HepG2 (cell line): ENCODE measurements around the gene TTBK1. TPM values are rescaled to one million over a fixed set of nuclear protein-coding genes. Genes with fewer than 3 reads are reported as not detected.
A peak's percentile ranks its signal among the peaks of the same experiment; 100 is the strongest.

Experiments used
- CBX1 ChIP-seq: IDR thresholded peaks from one replicate; pipeline ENCODE4 v1.6.1; 2016; ENCODE audit warnings: antibody characterized with exemption, low read depth
- CHD2 ChIP-seq: IDR thresholded peaks from 2 replicates; pipeline ENCODE4 v1.6.1; 2011; ENCODE audit warnings: low read depth, low read length, improper control_type of control experiment
- CTCF ChIP-seq: sonication (generic); formaldehyde crosslinking; IDR thresholded peaks from 2 replicates; pipeline ENCODE4 v1.5.0; 2020; ENCODE audit warnings: mild to moderate bottlenecking, missing genetic modification reagents, moderate library complexity
- HOXD1 ChIP-seq: sonication (generic); formaldehyde crosslinking; IDR thresholded peaks from 2 replicates; pipeline ENCODE4 v1.5.0; 2020; ENCODE audit warnings: missing genetic modification reagents
- KAT7 ChIP-seq: IDR thresholded peaks from 2 replicates; pipeline ENCODE4 v1.6.1; 2018; ENCODE audit warnings: borderline replicate concordance, missing compliant biosample characterization
- KIAA2018 ChIP-seq: sonication (generic); formaldehyde crosslinking; IDR thresholded peaks from 2 replicates; pipeline ENCODE4 v1.5.0; 2020; ENCODE audit warnings: mild to moderate bottlenecking, missing genetic modification reagents, borderline replicate concordance
- MTA1 ChIP-seq: sonication (generic); formaldehyde crosslinking; IDR thresholded peaks from 2 replicates; pipeline ENCODE4 v1.4.0; 2020; ENCODE audit warnings: missing genetic modification reagents, mild to moderate bottlenecking, borderline replicate concordance
- POGK ChIP-seq: sonication (generic); formaldehyde crosslinking; conservative IDR thresholded peaks from 2 replicates; pipeline ENCODE4 v1.8.0; 2022; ENCODE audit warnings: mild to moderate bottlenecking, moderate library complexity, missing genetic modification reagents
- POLR2G ChIP-seq: fragments of 200-400 bp; formaldehyde crosslinking; IDR thresholded peaks from 2 replicates; pipeline ENCODE4 v1.6.1; 2018; ENCODE audit warnings: mild to moderate bottlenecking, low read depth, low read length, moderate library complexity
- SNAPC2 ChIP-seq: sonication (generic); formaldehyde crosslinking; IDR thresholded peaks from 2 replicates; pipeline ENCODE4 v1.8.1; 2022; ENCODE audit warnings: mild to moderate bottlenecking, missing genetic modification reagents
- ZNF317 ChIP-seq: sonication (generic); formaldehyde crosslinking; IDR thresholded peaks from 2 replicates; pipeline ENCODE4 v1.5.0; 2020; ENCODE audit warnings: mild to moderate bottlenecking, missing genetic modification reagents
- ZNF350 ChIP-seq: sonication (generic); formaldehyde crosslinking; IDR thresholded peaks from 2 replicates; pipeline ENCODE4 v1.4.0; 2020; ENCODE audit warnings: mild to moderate bottlenecking, low read depth, missing genetic modification reagents, borderline replicate concordance
- ZNF446 ChIP-seq: sonication (generic); formaldehyde crosslinking; IDR thresholded peaks from 2 replicates; pipeline ENCODE4 v1.5.0; 2020; ENCODE audit warnings: mild to moderate bottlenecking, missing genetic modification reagents
- ZNF547 ChIP-seq: sonication (generic); formaldehyde crosslinking; IDR thresholded peaks from 2 replicates; pipeline ENCODE4 v1.5.1; 2020; ENCODE audit warnings: mild to moderate bottlenecking, missing genetic modification reagents
- ZNF580 ChIP-seq: IDR thresholded peaks from 2 replicates; pipeline ENCODE4 v1.6.1; 2016; ENCODE audit warnings: low read depth, borderline replicate concordance
- ZNF589 ChIP-seq: sonication (generic); formaldehyde crosslinking; conservative IDR thresholded peaks from 2 replicates; pipeline ENCODE4 v1.8.0; 2022; ENCODE audit warnings: mild to moderate bottlenecking, moderate library complexity, missing genetic modification reagents
- polyA plus RNA-seq, 8 experiments: library from polyadenylated mRNA; depleted of rRNA in 3 of 8; stranded (reverse) in 7 of 8; unstranded in 1 of 8; fragments of >200 nt; fragmentation: Illumina TruSeq in 4 of 8; extraction: Trizol in 4 of 8; gene quantifications; 2 replicates each; pipeline versions ENCODE4 v1.2.1 to v1.2.3, GENCODE V29; 2011 to 2016; ENCODE audit warnings: low read depth in 4 of 8, missing spikeins in 1 of 8, mixed read lengths in 1 of 8; ENCODE audit not compliant: insufficient read depth in 1 of 8
- total RNA-seq, 5 experiments: library from RNA; depleted of rRNA; stranded (reverse); fragments of >200 nt; fragmentation: Illumina TruSeq; extraction: Trizol; gene quantifications; 2 replicates each; pipeline ENCODE4 v1.2.3, GENCODE V29; 2016; ENCODE audit warnings: low read depth in 1 of 5

TTBK1 gene
- total and polyA plus RNA-seq, 2 of the 13 experiments (the other 11 are each of a cell fraction or from before 2014, with no cell fraction given), result 0.24 to 0.33 TPM

GRCh38 chr6:43277643-43278523, 34.6 kb downstream of the TTBK1 start (continued):
- TF ChIP-seq KIAA2018 (no peak), POGK (CRISPR knock-in tag) (peak; percentile 70; the same call in 1 of the 2 replicates), CHD2 (no peak), POLR2G (no peak; the same call in 1 of the 2 replicates), MTA1 (CRISPR knock-in tag) (peak; percentile 97), ZNF350 (CRISPR knock-in tag) (peak; percentile 76), CBX1 (no peak), KAT7 (CRISPR knock-in tag) (no peak), ZNF547 (CRISPR knock-in tag) (peak; percentile 63; the same call in 1 of the 2 replicates), ZNF589 (no peak; the same call in 1 of the 2 replicates), HOXD1 (peak; percentile 31; the same call in 1 of the 2 replicates), SNAPC2 (CRISPR knock-in tag) (peak; percentile 83; the same call in 1 of the 2 replicates), ZNF446 (CRISPR knock-in tag) (0 out of 2 replicates have a peak, but pooled peaks have one; percentile 58), ZNF580 (CRISPR knock-in tag) (peak; percentile 23; the same call in 1 of the 2 replicates), CTCF (CRISPR knock-in tag) (no peak), ZNF317 (CRISPR knock-in tag) (no peak)
